ENCODE measurements around the gene PDE8B.

The PDE8B gene

GRCh38 chr5:77424921-77425320 is 214.4 kb downstream of the PDE8B start:
- Histone ChIP-seq H2AFZ (ENCODE audit: low read length) (no peak overlapping the region), H3K9me3 (replicated peaks; ENCODE audit: insufficient read depth, low read length) (no peaks in the 10 kb centered on the region), H3F3A (ENCODE audit: insufficient read depth, low read length) (no peaks in the 10 kb centered on the region), H3K9me2 (replicated peaks; ENCODE audit: insufficient read depth, low read length) (no peaks in the 10 kb centered on the region), H3K36me3 (replicated peaks; ENCODE audit: insufficient read depth, low read length) (no peaks in the 10 kb centered on the region), H3K79me2 (ENCODE audit: low read length) (no peaks in the 10 kb centered on the region), H4K20me1 (ENCODE audit: insufficient read depth, low read length) (no peaks in the 10 kb centered on the region), H3K27me3 (replicated peaks; ENCODE audit: insufficient read depth, low read length) (no peaks in the 10 kb centered on the region), H3K4me3 (ENCODE audit: low read length) (no peak overlapping the region), H3K27ac (ENCODE audit: low read length) (no peak overlapping the region), H3K4me2 (ENCODE audit: low read depth, low read length) (no peak overlapping the region), H3K9ac (ENCODE audit: low read length) (no peak overlapping the region), H3K4me1 (ENCODE audit: low read length) (no peaks in the 10 kb centered on the region)
- no peak for DNase-seq
- no peak for TF ChIP-seq EZH2 (optimal IDR thresholded peaks at IDR 0.05; ENCODE audit: low read depth, low read length)
- no peak for TF ChIP-seq CTCF (IDR thresholded peaks at IDR 0.05; ENCODE audit: low read length)
- no peak for TF ChIP-seq EZH2phosphoT487 (IDR thresholded peaks at IDR 0.05; ENCODE audit: low read length)

DNA sequence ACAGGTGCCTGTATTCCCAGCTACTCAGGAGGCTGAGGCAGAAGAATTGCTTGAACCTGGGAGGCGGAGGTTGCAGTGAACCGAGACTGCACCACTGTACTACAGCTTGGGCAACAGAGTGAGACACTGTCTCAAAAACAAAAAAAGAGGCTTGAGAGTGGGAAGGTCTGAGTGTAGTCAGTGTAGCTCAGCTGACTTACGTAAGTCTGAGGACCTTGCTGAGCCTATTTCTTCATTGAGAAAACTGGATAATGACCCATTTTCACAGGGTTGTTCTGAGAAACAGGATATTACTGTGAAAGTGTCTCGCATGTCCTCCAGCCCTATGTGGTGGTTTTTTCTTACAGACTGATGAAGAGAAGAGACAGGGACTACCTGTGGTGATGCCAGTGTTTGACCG is 214.9 kb downstream of the PDE8B start:
- H3K4me3 ChIP-seq (ENCODE audit: low read length): no peak overlapping the region
- H3K79me2 ChIP-seq (ENCODE audit: low read length): no peaks in the 10 kb centered on the region
- no peak overlapping the region for H3K4me2 ChIP-seq (ENCODE audit: low read depth, low read length)
- H3K27ac ChIP-seq (ENCODE audit: low read length): no peak overlapping the region
- H3K9ac ChIP-seq (ENCODE audit: low read length): no peak overlapping the region
- no peaks in the 10 kb centered on the region for H3K36me3 ChIP-seq (replicated peaks; ENCODE audit: insufficient read depth, low read length)
- H3K4me1 ChIP-seq (ENCODE audit: low read length): no peaks in the 10 kb centered on the region
- TF ChIP-seq EZH2phosphoT487 (IDR thresholded peaks at IDR 0.05; ENCODE audit: low read length) (no peak), EZH2 (optimal IDR thresholded peaks at IDR 0.05; ENCODE audit: low read depth, low read length) (no peak), CTCF (IDR thresholded peaks at IDR 0.05; ENCODE audit: low read length) (no peak)
- no peaks in the 10 kb centered on the region for H3K27me3 ChIP-seq (replicated peaks; ENCODE audit: insufficient read depth, low read length)
- no peaks in the 10 kb centered on the region for H4K20me1 ChIP-seq (ENCODE audit: insufficient read depth, low read length)
- H3K9me3 ChIP-seq (replicated peaks; ENCODE audit: insufficient read depth, low read length): no peaks in the 10 kb centered on the region
- no peaks in the 10 kb centered on the region for H3F3A ChIP-seq (ENCODE audit: insufficient read depth, low read length)
- DNase-seq: no peak
- H2AFZ ChIP-seq (ENCODE audit: low read length): no peak overlapping the region
- no peaks in the 10 kb centered on the region for H3K9me2 ChIP-seq (replicated peaks; ENCODE audit: insufficient read depth, low read length)

DNA sequence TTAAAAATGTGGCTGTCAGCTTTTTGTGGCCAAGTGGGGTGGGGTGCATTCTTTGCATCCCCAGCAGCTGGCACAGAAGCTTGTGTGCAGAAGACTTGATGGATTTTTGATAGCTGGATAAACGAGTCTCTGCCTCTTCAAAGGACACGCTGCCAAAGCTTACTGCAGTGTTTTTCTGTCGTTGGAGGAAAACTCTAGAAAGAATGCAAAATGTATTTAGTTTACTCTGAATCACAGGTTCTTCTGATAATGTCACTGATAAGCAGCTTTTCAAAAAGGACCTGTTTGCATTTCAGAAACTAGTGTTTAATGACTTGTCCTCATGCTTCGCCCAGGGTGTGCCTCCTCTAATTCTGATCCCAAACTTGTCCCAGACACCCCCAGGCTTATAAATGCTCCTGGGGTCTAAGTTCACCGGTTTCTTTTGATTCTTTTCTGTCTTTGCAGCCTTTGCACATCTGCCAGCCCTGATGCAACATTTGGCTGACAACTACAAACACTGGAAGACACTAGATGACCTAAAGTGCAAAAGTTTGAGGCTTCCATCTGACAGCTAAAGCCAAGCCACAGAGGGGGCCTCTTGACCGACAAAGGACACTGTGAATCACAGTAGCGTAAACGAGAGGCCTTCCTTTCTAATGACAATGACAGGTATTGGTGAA is 215.6 kb downstream of the PDE8B start:
- H3K9ac ChIP-seq (ENCODE audit: low read length): no peak overlapping the region
- no peak for TF ChIP-seq CTCF (IDR thresholded peaks at IDR 0.05; ENCODE audit: low read length)
- TF ChIP-seq EZH2 (optimal IDR thresholded peaks at IDR 0.05; ENCODE audit: low read depth, low read length): no peak
- TF ChIP-seq EZH2phosphoT487 (IDR thresholded peaks at IDR 0.05; ENCODE audit: low read length): no peak
- H3F3A ChIP-seq (ENCODE audit: insufficient read depth, low read length): no peaks in the 10 kb centered on the region
- no peaks in the 10 kb centered on the region for H3K9me2 ChIP-seq (replicated peaks; ENCODE audit: insufficient read depth, low read length)
- H3K36me3 ChIP-seq (replicated peaks; ENCODE audit: insufficient read depth, low read length): no peaks in the 10 kb centered on the region
- no peaks in the 10 kb centered on the region for H3K9me3 ChIP-seq (replicated peaks; ENCODE audit: insufficient read depth, low read length)
- no peak for DNase-seq
- H3K4me1 ChIP-seq (ENCODE audit: low read length): no peaks in the 10 kb centered on the region
- no peak overlapping the region for H3K4me3 ChIP-seq (ENCODE audit: low read length)
- H3K4me2 ChIP-seq (ENCODE audit: low read depth, low read length): no peak overlapping the region
- no peak overlapping the region for H3K27ac ChIP-seq (ENCODE audit: low read length)
- H4K20me1 ChIP-seq (ENCODE audit: insufficient read depth, low read length): no peaks in the 10 kb centered on the region
- no peaks in the 10 kb centered on the region for H3K79me2 ChIP-seq (ENCODE audit: low read length)
- H3K27me3 ChIP-seq (replicated peaks; ENCODE audit: insufficient read depth, low read length): no peaks in the 10 kb centered on the region
- no peak overlapping the region for H2AFZ ChIP-seq (ENCODE audit: low read length)

Data from MM.1S (cell line).